GM12872 (cell line): ENCODE results near the gene ZBED4.

Source experiments
- CTCF ChIP-seq: IDR thresholded peaks from 3 replicates; pipeline ENCODE4 v1.5.1; 2011; ENCODE audit warnings: low read depth, mild to moderate bottlenecking, low read length, moderate library complexity; ENCODE audit not compliant: insufficient read depth

The ZBED4 gene

DNA sequence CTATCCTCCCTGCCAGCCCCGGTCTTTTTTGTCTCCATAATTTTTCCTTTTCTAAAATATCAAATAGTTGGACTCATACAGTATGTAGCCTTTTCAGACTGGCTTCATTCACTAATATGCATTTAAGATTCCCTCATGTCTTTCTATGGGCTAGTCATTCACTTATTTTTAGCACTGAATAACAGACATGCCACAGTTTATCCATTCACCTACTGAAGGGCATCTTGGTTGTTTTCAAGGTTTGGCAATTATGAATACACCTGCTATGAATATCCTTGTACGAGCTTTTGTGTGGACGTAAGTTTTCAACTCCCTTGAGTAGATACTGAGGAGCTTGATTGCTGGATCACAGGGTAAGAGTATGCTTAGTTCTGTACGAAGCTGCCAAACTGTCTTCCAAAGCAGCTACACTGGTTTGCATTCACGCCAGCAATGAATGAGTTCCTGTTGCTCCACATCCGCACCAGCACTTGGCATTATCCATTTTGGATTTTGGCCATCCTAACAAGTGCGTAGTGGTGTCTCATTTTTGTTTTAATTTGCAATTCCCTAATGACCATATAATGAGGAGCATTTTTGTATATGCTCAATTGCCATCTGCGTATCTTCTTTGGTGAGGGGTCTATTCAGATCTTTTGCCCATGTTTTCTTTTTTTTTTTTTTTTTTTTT, 43.5 kb downstream of the ZBED4 start:
- no peak for TF ChIP-seq CTCF

GRCh38 chr22:49899530-49899929, 45.9 kb downstream of the ZBED4 start:
- TF ChIP-seq CTCF: no peak

DNA sequence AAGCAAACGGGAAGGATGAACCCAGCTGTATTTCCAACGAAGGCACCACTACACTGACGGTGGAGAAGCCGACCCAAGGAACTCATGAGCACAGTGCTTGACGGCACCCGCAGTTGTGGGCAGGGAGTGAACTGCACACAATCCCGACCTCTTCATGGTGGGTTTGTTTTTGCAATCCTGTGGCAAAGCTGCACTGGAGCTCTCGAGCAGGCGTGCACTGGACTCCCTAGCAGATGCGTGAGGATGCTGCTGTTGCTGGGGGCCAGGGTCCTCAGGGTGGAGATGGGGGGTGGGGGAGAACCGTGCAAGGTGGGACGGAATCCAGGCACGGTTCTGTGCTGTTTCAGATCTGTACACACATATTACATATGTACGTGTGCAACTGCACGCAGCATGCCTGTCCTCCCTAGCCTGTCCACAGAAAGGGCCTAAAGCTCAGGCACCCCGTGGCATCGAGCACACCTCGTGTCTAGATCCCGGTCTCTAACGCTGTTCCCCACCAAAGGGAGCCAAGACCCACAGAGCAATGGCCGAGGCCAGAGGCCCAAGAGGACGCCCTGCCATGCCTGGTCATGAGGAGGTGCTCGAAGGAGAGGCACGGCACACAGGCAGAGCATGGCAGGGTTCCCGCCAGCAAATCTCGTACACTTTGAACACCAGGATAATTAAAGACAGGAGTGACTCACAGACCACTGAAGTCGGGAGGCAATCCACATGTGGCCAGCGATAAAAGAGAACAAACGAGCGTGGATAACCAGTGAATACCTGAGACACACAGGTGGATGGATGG, 47.0 kb downstream of the ZBED4 start:
- TF ChIP-seq CTCF: no peak

DNA sequence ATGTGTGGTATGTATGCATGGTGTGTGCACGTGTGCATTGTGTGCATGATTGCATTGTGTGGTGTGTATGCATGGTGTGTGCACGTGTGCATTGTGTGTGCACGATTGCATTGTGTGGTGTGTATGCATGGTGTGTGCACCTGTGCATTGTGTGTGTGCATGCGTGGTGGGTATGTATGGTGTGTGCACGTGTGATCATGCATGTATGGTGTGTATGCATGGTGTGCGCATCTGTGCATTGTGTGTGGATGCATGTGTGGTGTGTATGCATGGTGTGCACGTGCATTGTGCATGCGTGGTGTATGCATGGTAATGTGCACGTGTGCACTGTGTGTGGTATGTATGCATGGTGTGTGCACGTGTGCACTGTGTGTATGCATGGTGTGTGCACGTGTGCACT, 47.8 kb downstream of the ZBED4 start:
- no peak for TF ChIP-seq CTCF

- no peak for TF ChIP-seq CTCF
These were observed 49.8 kb downstream of the ZBED4 start for GRCh38 chr22:49903322-49904039.

DNA sequence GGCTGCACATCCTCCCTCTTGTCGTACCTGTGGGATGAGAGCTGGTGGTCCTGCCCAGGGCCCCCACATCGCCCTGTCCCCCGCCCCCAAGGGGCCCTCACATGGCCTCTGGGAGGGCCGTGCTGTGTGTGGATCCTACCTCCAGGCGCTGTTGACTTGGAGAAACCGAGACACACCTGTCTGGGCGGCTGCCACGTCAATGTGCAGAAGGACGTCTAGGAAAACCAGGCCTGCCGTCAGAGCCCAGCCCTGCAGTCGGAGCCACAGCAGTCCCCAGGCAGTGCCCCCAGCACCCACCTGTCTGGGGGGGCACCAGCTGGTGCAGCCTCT, 50.4 kb downstream of the ZBED4 start:
- TF ChIP-seq CTCF: no peak

DNA sequence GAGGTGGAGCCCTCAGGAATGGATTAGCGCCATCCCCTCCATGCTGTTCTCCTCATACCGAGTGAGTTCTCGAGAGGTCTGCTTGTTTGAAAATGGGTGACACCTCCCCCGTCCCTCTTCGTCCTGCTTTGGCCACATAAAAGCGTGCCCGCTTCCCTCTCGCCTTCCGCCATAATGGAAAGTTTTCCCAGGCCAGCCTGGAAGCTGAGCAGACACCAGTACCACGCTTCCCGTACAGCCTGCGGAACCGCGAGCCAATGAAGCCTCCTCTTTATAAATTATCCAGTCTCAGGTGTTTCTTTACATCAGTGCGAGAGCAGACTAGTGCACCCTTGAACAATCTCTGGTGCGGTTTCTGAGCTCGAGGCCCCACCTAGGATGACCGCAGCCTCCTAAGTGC, 51.8 kb downstream of the ZBED4 start:
- TF ChIP-seq CTCF: no peak
